H1 (cell line): ENCODE data around the gene CCDC169. TPM values are rescaled to one million over a fixed set of nuclear protein-coding genes. Genes with fewer than 3 reads are reported as not detected.

Source experiments
- CTCF ChIA-PET: fragments of 300-600 bp; sonication (Branson Sonifier 250); formaldehyde crosslinking; loops from one replicate; lab custom pipeline; 2021; ENCODE audit not compliant: partially characterized antibody; lab: Charles Lee
- POLR2A ChIA-PET: fragments of 300-600 bp; sonication (Branson Sonifier 250); formaldehyde crosslinking; loops from one replicate; lab custom pipeline; 2021; ENCODE audit warnings: inconsistent platforms; ENCODE audit not compliant: partially characterized antibody; lab: Charles Lee
- DNase-seq, 2 experiments: peaks; one replicate each; pipeline versions ENCODE4 v3.0.0 to v3.0.0-alpha.2; 2010 to 2022; ENCODE audit warnings: low spot score in 2 of 2, low read depth in 1 of 2, mixed read lengths in 1 of 2
- FAIRE-seq: peaks from 2 replicates; lab custom pipeline; 2011; peaks lifted over from hg19 to GRCh38; lab: Jason Lieb, UNC
- H2AFZ ChIP-seq: 2 replicates; pipeline ENCODE4 v1.8.1; 2012; ENCODE audit warnings: low read length, inconsistent platforms
- H2AK5ac ChIP-seq: 2 replicates; pipeline ENCODE4 v1.6.1; 2013; ENCODE audit warnings: low read depth, low read length
- H2BK120ac ChIP-seq: replicated peaks from 2 replicates; pipeline ENCODE3; 2013; ENCODE audit warnings: low read depth, low read length, inconsistent platforms
- H2BK12ac ChIP-seq: 2 replicates; pipeline ENCODE4 v1.6.1; 2013; ENCODE audit warnings: low read depth, low read length
- H2BK15ac ChIP-seq: 2 replicates; pipeline ENCODE4 v1.6.1; 2013; ENCODE audit warnings: low read length
- H2BK20ac ChIP-seq: 2 replicates; pipeline ENCODE4 v1.6.1; 2013; ENCODE audit warnings: low read length
- H2BK5ac ChIP-seq: 2 replicates; pipeline ENCODE4 v1.6.1; 2013; ENCODE audit warnings: low read depth, low read length
- H3K14ac ChIP-seq: 2 replicates; pipeline ENCODE4 v1.6.1; 2013; ENCODE audit warnings: inconsistent platforms; ENCODE audit not compliant: insufficient read length
- H3K18ac ChIP-seq: 2 replicates; pipeline ENCODE4 v1.6.1; 2013; ENCODE audit warnings: low read length; ENCODE audit errors: extremely low read depth
- H3K23ac ChIP-seq: 2 replicates; pipeline ENCODE4 v1.6.1; 2013; ENCODE audit warnings: inconsistent platforms; ENCODE audit not compliant: insufficient read length
- H3K23me2 ChIP-seq: 2 replicates; pipeline ENCODE4 v1.6.1; 2013; ENCODE audit warnings: low read depth, low read length
- H3K27ac ChIP-seq: 2 replicates; pipeline ENCODE4 v1.6.1; 2011; ENCODE audit warnings: low read depth, low read length, inconsistent platforms
- H3K27me3 ChIP-seq, 4 experiments: replicated peaks in 1 of 4; 1 replicate in 1 of 4; 2 replicates in 3 of 4; pipeline versions ENCODE4 v1.6.1 to v1.8.1; 2011 to 2013; ENCODE audit warnings: low read length in 3 of 4, mild to moderate bottlenecking in 3 of 4, inconsistent platforms in 2 of 4, mixed read lengths in 2 of 4, moderate library complexity in 1 of 4; ENCODE audit not compliant: control insufficient read depth in 3 of 4, insufficient read depth in 3 of 4; ENCODE audit errors: extremely low read depth in 1 of 4
- H3K36me3 ChIP-seq, 4 experiments: 2 replicates each; pipeline versions ENCODE4 v1.6.1 to v1.8.1; 2011 to 2013; ENCODE audit warnings: mild to moderate bottlenecking in 4 of 4, low read length in 3 of 4, moderate library complexity in 2 of 4, control low read depth in 1 of 4, inconsistent platforms in 1 of 4; ENCODE audit not compliant: insufficient read depth in 4 of 4, control insufficient read depth in 2 of 4
- H3K4ac ChIP-seq: replicated peaks from 2 replicates; pipeline ENCODE3; 2013; ENCODE audit warnings: low read length, low read depth, mixed read lengths, inconsistent platforms; ENCODE audit not compliant: insufficient read length
- H3K4me1 ChIP-seq, 4 experiments: replicated peaks in 1 of 4; 1 replicate in 1 of 4; 2 replicates in 3 of 4; pipeline versions ENCODE4 v1.6.1 to v1.8.1; 2011 to 2013; ENCODE audit warnings: low read length in 3 of 4, inconsistent platforms in 2 of 4, mixed read lengths in 1 of 4; ENCODE audit not compliant: insufficient read depth in 4 of 4, control insufficient read depth in 3 of 4
- H3K4me2 ChIP-seq, 2 experiments: 2 replicates each; pipeline versions ENCODE4 v1.6.1 to v1.8.1; 2011 to 2013; ENCODE audit warnings: low read depth in 2 of 2, low read length in 2 of 2, control low read depth in 1 of 2, inconsistent platforms in 1 of 2, mild to moderate bottlenecking in 1 of 2; ENCODE audit not compliant: insufficient read depth in 1 of 2
- H3K4me3 ChIP-seq, 4 experiments: fragments of 200-600, 300-600 bp in 1 of 4; sonication (generic), shearing (Covaris generic), sonication (Bioruptor Twin) in 1 of 4; 2 replicates each; pipeline versions ENCODE4 v1.5.1 to v1.8.1; 2011 to 2016; ENCODE audit warnings: low read length in 4 of 4, low read depth in 3 of 4, control low read depth in 2 of 4, inconsistent platforms in 2 of 4, mild to moderate bottlenecking in 2 of 4, mixed read lengths in 1 of 4, moderate library complexity in 1 of 4; ENCODE audit not compliant: insufficient read depth in 2 of 4; ENCODE audit errors: extremely low read depth in 1 of 4
- H3K56ac ChIP-seq: replicated peaks from 2 replicates; pipeline ENCODE3; 2013; ENCODE audit warnings: low read depth, mild to moderate bottlenecking, mixed read lengths, low read length, inconsistent platforms; ENCODE audit not compliant: insufficient read length
- H3K79me1 ChIP-seq: 2 replicates; pipeline ENCODE4 v1.6.1; 2013; ENCODE audit warnings: low read depth, low read length, control low read depth
- H3K79me2 ChIP-seq, 2 experiments: 2 replicates each; pipeline versions ENCODE4 v1.6.1 to v1.8.1; 2012 to 2013; ENCODE audit warnings: low read length in 2 of 2, mild to moderate bottlenecking in 2 of 2, inconsistent platforms in 1 of 2; ENCODE audit not compliant: insufficient read depth in 2 of 2, control insufficient read depth in 1 of 2
- H3K9ac ChIP-seq, 4 experiments: replicated peaks in 1 of 4; 1 replicate in 1 of 4; 2 replicates in 3 of 4; pipeline versions ENCODE4 v1.6.1 to v1.8.1; 2011 to 2013; ENCODE audit warnings: low read depth in 3 of 4, low read length in 3 of 4, control low read depth in 2 of 4, mild to moderate bottlenecking in 2 of 4, moderate library complexity in 2 of 4, inconsistent platforms in 1 of 4; ENCODE audit errors: extremely low read depth in 1 of 4
- H3K9me3 ChIP-seq, 2 experiments: 2 replicates each; pipeline versions ENCODE4 v1.6.1 to v1.8.1; 2012 to 2013; ENCODE audit warnings: mild to moderate bottlenecking in 2 of 2, moderate library complexity in 2 of 2, control low read depth in 1 of 2, inconsistent platforms in 1 of 2, low read depth in 1 of 2, low read length in 1 of 2, mixed read lengths in 1 of 2; ENCODE audit not compliant: insufficient read depth in 2 of 2
- H4K20me1 ChIP-seq, 2 experiments: replicated peaks in 1 of 2; 2 replicates each; pipeline versions ENCODE3 to v1.8.1; 2011 to 2013; ENCODE audit warnings: inconsistent platforms in 2 of 2, low read length in 2 of 2, mild to moderate bottlenecking in 1 of 2; ENCODE audit not compliant: insufficient read depth in 2 of 2, control insufficient read depth in 1 of 2
- H4K5ac ChIP-seq: 2 replicates; pipeline ENCODE4 v1.6.1; 2013; ENCODE audit warnings: low read length, low read depth, mixed read lengths, inconsistent platforms; ENCODE audit not compliant: insufficient read length
- H4K8ac ChIP-seq: 2 replicates; pipeline ENCODE4 v1.8.0; 2013; ENCODE audit warnings: mild to moderate bottlenecking, moderate library complexity, low read length, inconsistent platforms; ENCODE audit not compliant: insufficient read depth; ENCODE audit errors: extremely low read depth
- H4K91ac ChIP-seq: replicated peaks from 2 replicates; pipeline ENCODE3; 2013; ENCODE audit warnings: low read length, mixed read lengths, inconsistent platforms; ENCODE audit not compliant: insufficient read length
- CBX5 ChIP-seq: fragments of 300-800, 300-1000 bp; sonication (generic); IDR thresholded peaks from 2 replicates; pipeline ENCODE4 v1.7.1; 2016; ENCODE audit warnings: antibody characterized with exemption, low read length, low read depth
- CBX8 ChIP-seq: fragments of 300-800, 300-1000 bp; sonication (generic); IDR thresholded peaks from 2 replicates; pipeline ENCODE4 v1.7.1; 2016; ENCODE audit warnings: low read depth, low read length, borderline replicate concordance
- CHD2 ChIP-seq: IDR thresholded peaks from 2 replicates; pipeline ENCODE4 v1.6.1; 2012; ENCODE audit warnings: low read length, improper control_type of control experiment
- GTF2F1 ChIP-seq: IDR thresholded peaks from 2 replicates; pipeline ENCODE4 v1.6.1; 2012; ENCODE audit warnings: low read depth, low read length, improper control_type of control experiment, borderline replicate concordance
- HDAC6 ChIP-seq: IDR thresholded peaks from one replicate; pipeline ENCODE4 v1.7.1; 2012; ENCODE audit warnings: low read depth, mild to moderate bottlenecking, inconsistent platforms, low read length, moderate library complexity
- JUN ChIP-seq: IDR thresholded peaks from 2 replicates; pipeline ENCODE4 v1.6.1; 2011; ENCODE audit warnings: low read depth, mild to moderate bottlenecking, improper control_type of control experiment, low read length
- KDM4A ChIP-seq: IDR thresholded peaks from one replicate; pipeline ENCODE4 v1.7.1; 2012; ENCODE audit warnings: low read depth, mild to moderate bottlenecking, moderate library complexity, low read length, inconsistent platforms; ENCODE audit not compliant: severe bottlenecking
- PHF8 ChIP-seq: fragments of 200-600 bp; sonication (generic); conservative IDR thresholded peaks from 2 replicates; pipeline ENCODE4 v1.7.1; 2012; ENCODE audit warnings: low read depth, mild to moderate bottlenecking, inconsistent platforms, low read length, moderate library complexity
- POLR2AphosphoS5 ChIP-seq: IDR thresholded peaks from 2 replicates; pipeline ENCODE4 v1.6.1; 2011; ENCODE audit warnings: low read depth, low read length
- RXRA ChIP-seq: IDR thresholded peaks from 2 replicates; pipeline ENCODE4 v1.6.1; 2011; ENCODE audit warnings: low read depth, mild to moderate bottlenecking, low read length, moderate library complexity; ENCODE audit not compliant: insufficient read depth
- SP4 ChIP-seq: IDR thresholded peaks from 2 replicates; pipeline ENCODE4 v1.6.1; 2012; ENCODE audit warnings: low read length, inconsistent platforms
- WGBS, 2 experiments: shearing (Covaris generic) in 1 of 2; methylation state at CpG; one replicate each; pipeline versions ENCODE4 v1.1.6 to v1.1.7; 2013 to 2015; ENCODE audit warnings: low lambda C conversion rate in 2 of 2, mixed read lengths in 2 of 2, inconsistent platforms in 1 of 2, low coverage in 1 of 2, missing lambda C conversion rate in 1 of 2; ENCODE audit not compliant: insufficient replicate concordance in 2 of 2, insufficient coverage in 1 of 2, insufficient read length in 1 of 2; ENCODE audit errors: extremely low coverage in 1 of 2, missing lambda C conversion rate in 1 of 2; 5-methylcytosine and 5-hydroxymethylcytosine counted together
- polyA plus RNA-seq, 7 experiments: library from polyadenylated mRNA; depleted of rRNA in 3 of 7; stranded (reverse) in 5 of 7; unstranded in 2 of 7; fragments of >200 nt in 5 of 7; fragments of 200-250 nt in 2 of 7; gene quantifications; 1 replicate in 5 of 7; 2 replicates in 1 of 7; 4 replicates in 1 of 7; pipeline versions ENCODE4 v1.2.1 to v1.2.3, GENCODE V29; 2011 to 2013; ENCODE audit warnings: missing spikeins in 2 of 7, mixed read lengths in 2 of 7
- total RNA-seq: library from RNA; stranded (reverse); fragmentation: NEBNext Ultra II Directional; extraction: Animal tissue kit (Norgen Biotek cat#: 25700); gene quantifications from 2 replicates; pipeline ENCODE4 v1.2.1, GENCODE V29; 2021
- TF ChIP-seq, protein P1 (sequence below): IDR thresholded peaks from 2 replicates; pipeline ENCODE4 v1.6.1; 2011; ENCODE audit warnings: low read depth, mild to moderate bottlenecking, low read length; ENCODE audit not compliant: insufficient read depth

CCDC169 gene
- total and polyA plus RNA-seq, 2 of the 8 experiments (the other 6 are each of a cell fraction or from before 2014, with no cell fraction given) = 7.2 to 44.0 TPM

DNA sequence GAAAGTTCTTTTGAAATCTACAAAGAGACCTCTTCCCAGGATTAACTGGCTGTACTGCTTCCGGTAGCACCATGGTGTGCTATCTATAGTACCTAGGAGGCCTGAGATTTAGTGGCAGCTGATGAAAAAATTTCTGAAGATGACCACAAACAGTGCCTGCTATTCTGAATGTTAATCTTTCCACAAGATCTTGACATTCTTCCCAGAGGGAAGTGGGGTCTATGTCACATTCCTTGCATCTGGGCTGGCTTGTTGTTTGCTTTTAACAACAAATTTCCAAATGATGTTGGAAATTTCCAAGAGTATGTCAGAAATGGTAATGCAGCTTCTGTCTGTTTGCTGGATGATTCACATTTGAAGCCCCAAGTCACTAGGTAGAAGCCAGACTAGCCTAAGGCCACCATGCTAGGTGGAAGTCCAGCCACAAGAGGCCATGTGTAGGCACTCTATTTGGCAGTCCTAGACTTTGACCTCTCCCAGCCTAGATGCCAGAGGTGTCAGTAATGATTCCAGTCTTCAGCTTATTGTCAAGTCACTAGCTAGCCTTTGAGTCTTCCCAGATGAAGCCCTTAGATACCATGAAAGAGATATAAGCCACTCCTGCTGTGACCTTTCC lies 26.4 kb upstream of the CCDC169 start:
- Histone ChIP-seq H3K4me1 (peaks cover 0 to 7% (median 3%) of the 10 kb centered on the region in 4 experiments; a peak in 3 of 7 replicates), H3K14ac (no peak overlapping the region), H2AK5ac (no peak overlapping the region; the same call in 1 of the 2 replicates), H3K23ac (no peak overlapping the region), H3K27me3 (no peaks in the 10 kb centered on the region), H3K9ac (no peak overlapping the region), H3K9me3 (no peaks in the 10 kb centered on the region), H2BK12ac (0 out of 2 replicates have a peak overlapping the region, but pooled peaks have one; percentile 30), H3K79me2 (no peaks in the 10 kb centered on the region), H2BK5ac (peak overlapping the region; percentile 67; the same call in 1 of the 2 replicates), H4K8ac (no peak overlapping the region), H3K27ac (no peak overlapping the region), H3K4ac (peak overlapping the region; percentile 2), H2BK120ac (peak overlapping the region; percentile 41), H4K20me1 (no peaks in the 10 kb centered on the region), H2BK15ac (no peak overlapping the region), H3K4me2 (no peak overlapping the region), H3K56ac (peak overlapping the region; percentile 13), H2AFZ (no peak overlapping the region), H2BK20ac (peak overlapping the region; percentile 10; the same call in 1 of the 2 replicates), H4K5ac (peak overlapping the region; percentile 18), H3K18ac (peak overlapping the region; percentile 71; the same call in 1 of the 2 replicates), H3K79me1 (peaks cover 2% of the 10 kb centered on the region; the same call in 1 of the 2 replicates), H4K91ac (peak overlapping the region; percentile 20), H3K4me3 (no peak overlapping the region), H3K23me2 (no peaks in the 10 kb centered on the region), H3K36me3 (peaks cover 0 to 44% (median 7%) of the 10 kb centered on the region in 4 experiments; a peak in 3 of 8 replicates)
- DNase-seq (no peak), FAIRE-seq (no peak)
- ChIA-PET POLR2A (interaction anchor here (4.7 kb wide), 1 partner anchor 26 kb away, joined by 30 read pairs; the partner anchor contains the start of gene CCDC169), CTCF (interaction anchor here (1.1 to 2.1 kb wide), 3 partner anchors 13 to 41 kb away, joined by 5 to 6 read pairs (median 5); no protein-coding TSS in a partner anchor)
- 92% methylated on average over 1 of the region's 1 CpG; no CpG with 5 or more reads in 1 of the 2 experiments for WGBS, 2 experiments
- no peak for TF ChIP-seq PHF8
- TF ChIP-seq POLR2AphosphoS5 = no peak
- no peak for TF ChIP-seq CBX8
- no peak for TF ChIP-seq CHD2
- no peak for TF ChIP-seq CBX5
- TF ChIP-seq HDAC6 = no peak
- TF ChIP-seq GTF2F1 = no peak
- TF ChIP-seq JUN = no peak
- TF ChIP-seq RXRA = no peak
- TF ChIP-seq SP4 = no peak
- no peak for TF ChIP-seq KDM4A
- TF ChIP-seq, protein P1, sequence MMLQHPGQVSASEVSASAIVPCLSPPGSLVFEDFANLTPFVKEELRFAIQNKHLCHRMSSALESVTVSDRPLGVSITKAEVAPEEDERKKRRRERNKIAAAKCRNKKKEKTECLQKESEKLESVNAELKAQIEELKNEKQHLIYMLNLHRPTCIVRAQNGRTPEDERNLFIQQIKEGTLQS = no peak
